ENCODE results near the gene SIVA1.

SIVA1 gene

DNA sequence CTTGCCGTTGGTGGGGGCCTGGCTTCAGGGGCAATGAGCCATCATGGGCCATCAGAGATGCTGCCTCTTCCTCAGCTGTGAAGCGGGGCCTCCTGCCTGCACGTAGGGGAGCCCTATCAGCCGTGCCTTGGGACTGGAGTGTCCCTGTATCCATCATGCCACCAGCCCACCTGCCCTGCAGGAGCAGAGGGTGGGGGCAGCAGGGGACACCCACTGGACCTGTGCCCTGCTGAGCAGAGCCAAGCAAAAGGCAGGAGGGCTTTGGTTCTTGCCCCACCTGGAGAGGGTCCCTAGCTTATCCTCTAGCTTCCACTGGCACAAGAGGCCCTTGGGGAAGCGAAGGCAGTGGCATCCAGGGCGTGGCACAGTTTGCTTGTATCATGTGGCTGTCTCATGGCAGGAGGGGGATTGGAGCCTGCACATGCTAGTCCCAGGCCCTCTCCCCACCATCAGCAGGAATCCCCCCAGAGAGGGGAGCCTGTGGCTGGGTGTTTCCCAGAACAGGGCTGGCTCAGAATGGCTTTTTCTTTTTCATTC is 18.8 kb upstream of the SIVA1 start:
- in situ Hi-C loops (cut with MboI; ENCODE audit: low sequenced_read_pairs): no loop called here

DNA sequence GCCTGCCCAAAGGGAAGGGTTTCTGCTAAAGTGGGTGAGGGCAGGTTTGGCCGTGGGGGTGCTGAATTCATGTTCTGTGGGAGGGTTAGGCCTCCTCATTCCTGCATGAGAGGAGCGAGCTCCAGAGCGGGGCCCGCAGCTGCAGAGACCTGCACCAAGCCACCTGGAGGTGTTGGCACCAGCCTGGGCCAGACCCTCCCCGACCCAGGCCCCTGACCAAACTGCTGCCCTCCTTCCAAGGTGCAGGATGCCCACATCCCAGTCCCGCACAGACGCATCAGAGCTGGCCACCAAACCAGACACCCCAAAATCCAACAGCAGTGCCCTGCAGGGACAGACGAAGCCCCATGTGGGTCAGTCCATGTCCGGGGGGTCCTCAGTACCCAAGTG is 18.4 kb upstream of the SIVA1 start:
- in situ Hi-C loops (cut with MboI; ENCODE audit: low sequenced_read_pairs): no loop called here

DNA sequence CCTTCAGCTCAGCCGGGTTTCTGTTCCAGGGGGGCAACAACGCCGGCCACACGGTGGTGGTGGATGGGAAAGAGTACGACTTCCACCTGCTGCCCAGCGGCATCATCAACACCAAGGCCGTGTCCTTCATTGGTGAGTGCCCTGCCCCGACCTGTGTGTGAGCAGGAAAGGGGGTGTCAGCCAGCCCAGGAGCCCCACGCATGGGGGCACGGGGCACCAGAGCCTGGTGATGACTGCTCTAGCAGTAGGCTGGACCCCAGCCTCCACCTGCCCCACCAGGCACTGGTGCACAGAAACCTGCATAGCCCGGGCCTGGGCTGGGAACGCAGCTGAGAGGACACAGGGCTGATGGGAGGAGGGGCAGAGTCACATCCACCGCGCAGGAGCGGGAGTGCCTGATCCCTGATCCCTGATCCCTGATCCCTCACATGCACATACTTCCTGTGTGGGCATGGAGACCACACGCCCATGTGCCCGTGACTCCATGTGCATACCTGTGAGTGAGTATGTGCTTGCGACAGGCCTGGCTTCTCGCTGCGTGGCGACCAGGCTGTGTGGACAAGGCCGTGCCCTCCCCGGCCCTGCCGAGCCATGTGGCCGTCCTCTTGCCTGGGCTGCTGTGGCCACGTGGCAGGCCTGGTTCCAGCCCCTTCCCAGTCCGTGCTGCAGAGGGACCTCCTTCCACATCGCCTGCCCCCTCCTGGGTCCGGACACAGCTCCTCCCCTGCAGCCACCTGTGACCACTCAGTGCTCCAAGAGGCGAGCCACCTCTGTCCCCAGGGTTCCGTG is 17.8 kb upstream of the SIVA1 start:
- in situ Hi-C loops (cut with MboI; ENCODE audit: low sequenced_read_pairs): no loop called here

DNA sequence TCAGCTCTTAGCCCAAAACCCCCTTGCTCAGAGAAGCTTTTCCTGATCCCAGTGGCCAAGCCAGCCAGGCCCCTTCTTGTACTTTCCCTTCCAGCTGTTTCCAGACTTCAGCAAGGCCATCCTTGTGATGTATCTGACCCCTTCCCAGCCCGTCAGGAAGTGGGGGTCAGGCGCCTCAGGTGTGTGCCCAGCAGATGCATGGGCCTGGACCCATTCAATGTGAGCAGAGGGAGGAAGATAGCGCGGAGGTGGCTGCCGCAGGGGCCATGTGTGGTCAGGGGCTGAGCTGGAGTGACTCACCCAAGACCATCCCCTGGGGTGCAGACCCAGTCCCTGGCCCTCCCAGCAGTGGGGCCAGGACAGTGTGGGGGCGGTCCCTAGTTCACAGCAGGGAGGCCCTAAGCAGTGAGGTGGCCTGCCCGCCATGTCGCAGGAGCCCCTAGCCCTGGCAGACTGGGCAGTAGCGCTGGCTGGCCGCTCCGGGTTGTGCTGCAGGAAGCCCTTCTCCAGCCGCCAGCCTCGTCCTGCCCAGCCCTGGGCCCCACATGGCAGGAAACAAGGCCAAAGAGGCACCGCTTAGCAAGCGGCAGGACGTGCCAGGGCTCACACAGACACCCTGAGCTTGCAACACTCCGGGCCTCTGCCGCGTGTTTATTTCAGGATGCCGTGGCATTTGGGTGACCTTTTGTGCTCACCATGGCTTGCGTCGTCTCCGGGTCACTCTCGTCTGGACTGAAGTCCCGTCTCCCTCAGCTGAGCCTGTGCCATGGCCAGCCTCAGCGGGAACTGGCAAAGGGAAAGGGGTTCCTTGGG is 16.9 kb upstream of the SIVA1 start:
- in situ Hi-C loops (cut with MboI; ENCODE audit: low sequenced_read_pairs): no loop called here

DNA sequence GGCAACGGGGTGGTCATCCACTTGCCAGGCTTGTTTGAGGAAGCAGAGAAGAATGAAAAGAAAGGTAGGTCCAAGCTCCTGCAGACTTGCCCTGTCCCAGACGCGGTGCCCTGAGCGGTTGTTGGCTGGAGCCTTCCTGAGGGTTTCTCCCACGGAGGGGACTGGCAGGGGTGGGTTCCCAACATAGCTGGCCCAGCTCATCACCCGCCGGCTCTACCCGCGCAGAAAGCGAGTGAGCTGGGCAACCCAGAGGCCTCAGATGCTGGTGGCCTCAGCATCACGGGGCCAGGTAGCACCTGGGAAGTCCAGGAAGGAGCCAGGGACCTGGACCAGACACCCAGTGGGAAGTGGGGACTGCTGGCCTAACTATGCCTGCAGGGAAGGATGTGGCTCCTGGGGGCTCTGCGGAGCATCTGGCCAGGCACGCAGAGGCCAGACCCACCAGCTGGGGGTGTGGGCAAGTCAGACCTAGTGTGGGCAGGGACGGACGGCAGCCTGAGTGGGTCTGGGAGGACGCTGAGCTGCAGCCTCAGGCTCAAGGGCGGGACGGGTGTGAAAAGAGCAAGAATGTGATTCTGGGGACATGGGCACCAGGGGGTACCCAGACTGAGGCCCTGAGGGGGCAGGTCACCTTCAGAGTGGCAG is 14.4 kb upstream of the SIVA1 start:
- in situ Hi-C loops (cut with MboI; ENCODE audit: low sequenced_read_pairs): no loop called here

DNA sequence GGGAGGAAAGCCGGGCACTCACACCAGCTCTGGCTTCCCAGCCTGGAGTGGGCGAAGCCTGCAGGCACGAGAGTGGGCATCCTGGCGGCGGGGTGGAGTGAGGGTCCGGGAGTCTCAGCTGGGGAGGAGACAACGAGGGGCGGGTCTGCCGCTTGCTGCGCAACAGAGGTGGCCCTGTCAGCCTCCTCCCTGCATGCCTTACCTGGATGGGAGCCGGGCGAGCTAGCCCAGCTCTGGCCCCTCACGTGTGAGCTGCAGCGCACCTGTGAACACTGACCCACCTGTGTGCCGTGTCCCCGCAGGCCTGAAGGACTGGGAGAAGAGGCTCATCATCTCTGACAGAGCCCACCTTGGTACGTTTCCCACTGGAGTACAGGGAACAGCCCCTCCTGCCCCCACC is 13.9 kb upstream of the SIVA1 start:
- in situ Hi-C loops (cut with MboI; ENCODE audit: low sequenced_read_pairs): no loop called here

DNA sequence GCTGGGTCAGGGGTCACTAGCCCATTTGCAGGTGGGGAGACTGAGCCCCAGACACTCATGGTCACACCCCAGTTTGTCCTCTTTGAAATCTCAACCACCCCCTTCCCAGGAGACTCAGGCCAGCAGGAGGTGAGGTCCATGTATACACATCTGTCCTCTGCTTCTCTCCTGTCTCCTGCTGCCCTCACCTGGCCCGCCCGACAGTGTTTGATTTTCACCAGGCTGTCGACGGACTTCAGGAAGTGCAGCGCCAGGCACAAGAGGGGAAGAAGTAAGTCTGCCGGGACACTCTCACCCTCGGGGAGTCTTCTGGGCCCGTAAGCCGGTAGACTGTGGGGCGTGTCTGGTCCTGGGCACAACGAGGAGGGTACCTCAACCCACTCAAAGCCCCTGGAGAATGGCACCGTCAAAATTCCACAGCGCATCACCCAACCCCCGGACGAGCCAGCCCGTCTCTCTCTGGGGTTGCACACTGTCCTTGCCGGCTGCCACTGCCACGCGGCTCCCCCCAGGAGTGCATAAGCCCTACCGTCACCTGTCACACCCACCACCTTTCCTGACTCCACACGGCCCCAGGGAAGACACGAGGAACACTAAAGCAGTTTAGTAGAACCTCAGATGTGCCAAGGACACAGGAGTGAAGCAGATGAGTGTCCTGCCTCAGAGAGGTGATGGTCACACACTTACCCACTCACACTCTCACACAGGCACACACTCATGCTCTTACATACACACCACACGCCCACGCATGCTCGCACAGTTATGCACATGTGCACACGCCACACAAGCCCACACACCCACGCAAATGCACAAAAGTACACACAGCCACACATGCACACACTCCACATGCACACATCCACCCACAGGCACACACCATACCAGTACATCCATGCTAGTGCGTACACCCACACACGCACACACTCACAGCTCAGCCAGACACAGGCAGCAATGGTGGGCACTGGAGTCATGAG is 13.1 kb upstream of the SIVA1 start:
- in situ Hi-C loops (cut with MboI; ENCODE audit: low sequenced_read_pairs): no loop called here

DNA sequence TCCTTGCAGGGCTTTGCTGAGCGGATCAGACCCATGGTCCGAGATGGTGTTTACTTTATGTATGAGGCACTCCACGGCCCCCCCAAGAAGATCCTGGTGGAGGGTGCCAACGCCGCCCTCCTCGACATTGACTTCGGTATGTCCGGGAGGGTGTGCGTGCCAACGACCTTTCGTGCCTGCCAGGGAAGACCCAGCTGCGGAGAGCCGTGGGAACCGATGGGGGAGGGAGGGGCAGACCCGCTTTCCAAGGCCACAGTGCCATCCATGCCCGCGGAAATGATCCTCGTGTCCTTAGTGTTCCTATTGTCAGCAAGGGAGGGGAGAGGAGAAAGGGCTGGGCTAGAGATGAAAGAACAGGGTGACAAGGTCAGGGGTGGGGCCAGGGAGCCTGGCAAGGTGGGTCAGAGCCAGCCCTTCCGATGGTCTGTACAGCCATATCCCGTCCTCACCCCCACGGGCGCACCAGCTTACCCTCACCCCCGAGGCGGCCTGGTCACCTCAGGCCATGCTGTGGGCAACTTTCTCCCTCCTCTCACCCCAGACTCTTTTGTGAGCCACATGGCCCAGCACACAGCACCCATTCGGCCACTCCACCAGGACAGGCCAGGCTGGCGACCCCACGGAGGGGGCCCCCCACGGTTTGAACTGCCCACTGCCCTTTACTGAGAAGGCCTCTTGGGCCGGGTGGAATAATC is 11.7 kb upstream of the SIVA1 start:
- in situ Hi-C loops (cut with MboI; ENCODE audit: low sequenced_read_pairs): no loop called here

DNA sequence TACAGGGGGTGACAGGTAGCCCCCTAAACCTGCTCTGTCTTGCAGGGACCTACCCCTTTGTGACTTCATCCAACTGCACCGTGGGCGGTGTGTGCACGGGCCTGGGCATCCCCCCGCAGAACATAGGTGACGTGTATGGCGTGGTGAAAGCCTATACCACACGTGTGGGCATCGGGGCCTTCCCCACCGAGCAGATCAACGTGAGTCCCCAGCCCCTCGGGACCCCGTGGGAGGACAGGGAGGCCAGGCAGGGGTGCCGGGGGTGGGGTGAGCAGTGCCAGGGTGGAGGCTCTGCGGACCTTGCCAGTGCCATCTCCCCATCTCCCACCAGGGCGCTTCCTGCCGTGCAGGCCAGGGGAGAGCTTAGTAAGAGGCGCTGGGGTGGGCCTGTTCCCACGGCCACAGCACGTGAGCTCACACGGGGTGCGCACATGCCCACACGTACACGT is 11.1 kb upstream of the SIVA1 start:
- in situ Hi-C loops (cut with MboI; ENCODE audit: low sequenced_read_pairs): no loop called here

DNA sequence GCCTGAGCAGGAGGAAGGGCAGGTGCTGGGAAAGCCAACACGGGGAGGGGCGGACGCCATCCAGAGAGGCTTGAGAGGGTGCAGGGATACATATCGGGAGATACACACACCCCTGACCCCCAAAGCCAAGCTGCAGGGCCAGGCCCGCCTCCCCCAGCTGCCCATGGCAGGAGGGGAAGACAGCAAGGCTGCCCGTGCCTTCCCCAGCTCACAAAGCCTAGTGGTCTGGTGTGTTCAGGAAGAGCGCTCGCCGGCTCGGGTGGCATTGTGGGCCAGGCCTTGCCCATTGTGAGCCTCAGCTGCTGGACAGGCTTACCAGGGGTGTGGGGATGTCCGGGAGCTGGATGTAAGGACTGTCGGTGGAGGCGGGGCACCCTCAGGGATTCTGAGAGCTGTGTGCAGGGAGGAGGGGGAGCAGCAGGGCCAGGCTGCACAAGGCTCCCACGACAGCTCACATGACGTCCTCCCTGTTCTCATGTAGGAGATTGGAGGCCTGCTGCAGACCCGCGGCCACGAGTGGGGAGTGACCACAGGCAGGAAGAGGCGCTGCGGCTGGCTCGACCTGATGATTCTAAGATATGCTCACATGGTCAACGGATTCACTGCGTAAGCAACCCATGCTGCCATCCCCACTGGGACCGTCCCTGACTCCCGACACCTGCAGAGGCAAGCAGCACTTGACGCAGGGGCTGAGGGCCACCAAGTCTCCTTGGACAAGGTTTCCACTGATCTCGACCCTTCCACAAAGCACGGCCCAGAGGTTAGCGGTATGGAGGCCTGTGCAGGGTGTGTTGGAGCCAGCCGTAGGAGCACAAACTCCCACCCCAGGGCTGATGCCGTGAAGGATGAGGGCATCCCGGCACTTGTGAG is 10.1 kb upstream of the SIVA1 start:
- in situ Hi-C loops (cut with MboI; ENCODE audit: low sequenced_read_pairs): no loop called here

DNA sequence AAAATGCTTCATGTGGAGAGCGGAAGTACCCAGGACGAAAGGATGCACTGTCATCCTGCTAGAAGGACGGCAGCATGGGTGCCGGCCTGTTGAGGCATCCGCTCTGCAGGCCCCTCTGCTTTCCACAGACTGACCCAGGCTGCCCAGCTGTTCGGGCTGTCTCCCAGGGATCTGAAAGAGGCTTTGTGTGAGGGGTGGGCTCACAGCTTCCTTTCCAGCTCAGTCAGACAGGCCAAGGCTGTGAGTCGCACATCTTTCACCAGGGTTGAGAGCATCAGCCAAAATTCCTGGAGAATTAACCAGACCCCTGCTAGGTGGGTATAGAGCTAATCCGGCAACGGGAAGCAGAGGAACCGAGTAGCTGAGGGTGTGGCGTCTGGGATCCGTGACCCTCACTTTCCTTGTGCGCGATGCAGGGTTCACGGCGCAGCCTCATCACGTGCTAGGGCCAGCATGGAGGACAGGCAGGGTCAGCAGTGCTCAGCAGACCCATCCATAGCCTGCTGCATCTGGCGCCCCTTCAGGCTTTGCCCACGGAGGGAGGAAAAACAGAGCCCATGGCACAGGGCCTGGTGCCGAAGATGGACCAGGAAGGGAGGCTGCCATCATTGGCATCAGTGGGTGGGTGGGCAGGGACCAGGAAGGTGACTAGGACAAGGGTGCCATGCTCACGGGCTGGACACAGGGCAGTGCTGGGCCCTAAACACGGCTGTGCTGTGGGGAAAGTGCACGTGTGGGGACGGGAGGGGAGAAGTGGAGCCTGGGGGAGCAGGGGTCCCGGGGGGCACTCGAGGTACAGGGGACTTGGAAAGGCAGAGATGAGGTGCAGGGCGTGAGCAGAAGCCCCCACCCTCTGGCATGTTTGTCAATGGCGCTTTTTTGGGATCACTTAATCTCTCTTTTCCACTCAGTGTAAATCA is 9.2 kb upstream of the SIVA1 start:
- in situ Hi-C loops (cut with MboI; ENCODE audit: low sequenced_read_pairs): no loop called here

DNA sequence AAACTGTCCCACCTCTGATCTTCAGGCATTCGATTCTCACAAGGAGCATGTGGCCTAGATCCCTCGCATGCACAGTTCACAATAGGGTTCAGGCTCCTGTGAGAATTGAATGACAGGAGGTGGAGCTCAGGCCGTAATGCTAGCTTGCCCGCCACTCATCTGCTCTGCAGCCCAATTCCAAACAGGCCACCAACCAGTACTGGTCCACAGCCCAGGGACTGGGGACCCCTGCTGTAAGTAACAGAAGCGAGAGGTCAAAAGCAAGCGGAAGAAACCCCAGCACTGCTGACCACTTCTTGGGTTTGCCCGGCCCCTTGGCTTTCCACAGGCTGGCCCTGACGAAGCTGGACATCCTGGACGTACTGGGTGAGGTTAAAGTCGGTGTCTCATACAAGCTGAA is 8.5 kb upstream of the SIVA1 start:
- in situ Hi-C loops (cut with MboI; ENCODE audit: low sequenced_read_pairs): no loop called here

DNA sequence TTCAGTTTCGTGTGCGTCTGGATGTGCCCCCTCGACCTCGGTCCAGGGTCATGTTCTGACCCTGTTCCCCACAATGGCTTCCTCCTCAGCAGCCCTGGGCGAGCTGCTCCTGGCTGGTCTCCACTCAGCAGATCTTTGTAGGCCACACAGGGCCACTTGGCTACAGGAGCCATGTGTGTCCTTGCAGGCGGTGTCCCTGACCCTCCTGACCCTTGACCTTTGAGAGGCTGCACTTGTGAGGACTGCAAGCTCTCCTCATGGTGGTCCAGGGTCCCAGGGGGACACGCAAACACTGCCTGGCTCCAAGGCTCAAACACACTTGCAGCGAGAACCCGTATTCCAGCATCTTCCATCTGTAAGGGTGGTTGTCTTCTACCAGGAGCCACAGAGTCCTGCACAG is 7.5 kb upstream of the SIVA1 start:
- in situ Hi-C loops (cut with MboI; ENCODE audit: low sequenced_read_pairs): no loop called here

DNA sequence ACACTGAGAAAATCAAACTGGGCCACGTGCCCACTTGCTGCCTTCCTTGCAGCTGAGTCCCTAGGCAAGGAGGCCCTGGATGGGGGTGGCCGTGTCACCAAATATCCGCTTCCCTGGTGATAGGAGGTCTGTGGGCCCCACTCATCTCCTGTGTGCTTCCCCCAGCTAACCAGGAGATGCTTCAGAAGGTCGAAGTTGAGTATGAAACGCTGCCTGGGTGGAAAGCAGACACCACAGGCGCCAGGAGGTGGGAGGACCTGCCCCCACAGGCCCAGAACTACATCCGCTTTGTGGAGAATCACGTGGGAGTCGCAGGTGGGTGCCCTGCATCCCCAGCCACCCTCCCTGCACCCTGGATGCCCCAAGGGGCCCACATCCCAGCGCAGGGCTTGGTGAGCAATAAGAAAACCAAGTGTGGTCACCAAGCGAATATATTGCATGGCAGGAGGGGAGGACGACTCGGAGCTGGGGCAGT is 6.8 kb upstream of the SIVA1 start:
- in situ Hi-C loops (cut with MboI; ENCODE audit: low sequenced_read_pairs): no loop called here

DNA sequence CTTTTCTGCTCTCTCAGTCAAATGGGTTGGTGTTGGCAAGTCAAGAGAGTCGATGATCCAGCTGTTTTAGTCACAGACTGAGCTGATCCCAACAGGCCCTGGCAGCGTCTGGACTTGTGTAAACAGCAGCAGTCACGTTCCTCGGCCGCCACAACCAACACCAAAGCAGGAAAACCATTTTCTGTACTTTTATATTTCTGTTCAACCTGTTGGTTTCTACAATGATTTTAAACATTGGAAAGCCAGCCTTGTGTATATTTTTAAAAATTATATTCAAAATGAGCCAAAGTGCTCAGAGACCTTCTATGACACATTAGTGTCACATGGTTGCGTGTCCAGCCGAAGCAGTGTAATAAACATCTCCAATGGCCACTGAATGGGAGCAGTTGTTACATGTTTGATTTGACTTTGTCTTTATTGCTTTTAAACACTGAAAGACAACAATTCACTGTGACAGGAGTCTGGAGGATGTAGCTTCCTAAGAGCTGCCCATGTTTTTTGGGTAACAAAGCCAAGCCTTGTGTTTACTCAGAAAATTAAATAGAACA is 5.9 kb upstream of the SIVA1 start:
- in situ Hi-C loops (cut with MboI; ENCODE audit: low sequenced_read_pairs): no loop called here

DNA sequence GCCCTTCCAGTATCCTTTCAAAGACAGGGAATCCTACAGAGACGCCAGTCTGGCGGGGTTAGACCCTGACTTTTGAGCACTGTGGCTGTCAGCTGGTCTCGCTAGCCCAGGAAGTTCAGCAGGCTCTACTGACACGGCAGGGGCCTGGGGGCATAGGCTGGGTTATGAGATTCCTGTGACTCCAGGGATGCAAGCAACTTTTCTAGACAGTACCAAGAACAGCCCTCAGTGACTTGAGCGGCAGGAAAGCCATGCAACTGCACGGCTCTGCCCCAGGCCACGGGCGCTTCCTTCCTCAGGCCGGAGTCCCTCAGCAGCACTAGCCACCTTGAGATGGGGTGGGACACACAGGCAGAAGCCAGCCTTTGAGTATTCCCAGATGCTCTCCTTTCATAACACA is 5.1 kb upstream of the SIVA1 start:
- in situ Hi-C loops (cut with MboI; ENCODE audit: low sequenced_read_pairs): no loop called here

DNA sequence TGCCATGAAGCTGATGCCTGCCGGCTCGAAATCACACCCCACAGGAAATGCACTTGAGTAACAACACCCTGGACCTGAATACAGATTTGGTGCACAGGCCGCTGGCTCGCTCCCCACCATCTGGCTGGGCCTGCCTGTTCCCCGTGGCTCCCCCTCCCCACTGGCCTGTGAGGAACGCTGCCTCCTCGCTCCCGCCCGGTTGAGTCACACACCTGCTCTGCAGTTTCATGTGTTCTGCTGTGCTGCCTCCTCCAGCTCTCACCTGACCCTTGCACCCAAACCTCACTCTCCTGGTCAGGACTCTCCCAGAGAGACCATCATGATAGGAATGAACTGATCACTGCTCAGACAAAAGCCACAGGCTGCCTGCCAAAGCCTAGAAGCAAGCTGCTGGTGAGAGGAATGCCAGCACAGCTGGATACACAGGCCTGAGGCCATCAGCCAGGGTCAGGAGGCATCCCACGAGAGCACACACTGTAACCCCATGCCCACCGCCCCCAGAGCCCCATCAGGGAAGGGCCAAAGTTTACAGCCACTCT is 3.8 kb upstream of the SIVA1 start:
- in situ Hi-C loops (cut with MboI; ENCODE audit: low sequenced_read_pairs): no loop called here
